K562 (cell line): ENCODE measurements around the gene ANXA4. TPM values are rescaled to one million over a fixed set of nuclear protein-coding genes. Genes with fewer than 3 reads are reported as not detected.

Experiments used
- CBFA2T2 ChIP-seq: fragments of 450-650 bp; conservative IDR thresholded peaks from 2 replicates; pipeline ENCODE4 v1.6.1; 2017; ENCODE audit warnings: mild to moderate bottlenecking
- CBX3 ChIP-seq, 2 experiments: IDR thresholded peaks; 1 replicate in 1 of 2; 2 replicates in 1 of 2; pipeline ENCODE4 v1.6.1; 2012; ENCODE audit warnings: inconsistent platforms in 2 of 2, low read length in 2 of 2, borderline replicate concordance in 1 of 2, control low read depth in 1 of 2
- CBX8 ChIP-seq: fragments of 200-600 bp; sonication (generic); IDR thresholded peaks from 2 replicates; pipeline ENCODE4 v1.6.1; 2012; ENCODE audit warnings: borderline replicate concordance, mixed run types, low read depth, mild to moderate bottlenecking, moderate library complexity, mixed read lengths, low read length, control low read depth, inconsistent platforms; ENCODE audit not compliant: poor library complexity, severe bottlenecking; ENCODE audit errors: extremely low read depth
- CCNT2 ChIP-seq: IDR thresholded peaks from 2 replicates; pipeline ENCODE4 v1.6.1; 2011; ENCODE audit warnings: borderline replicate concordance, low read depth, mild to moderate bottlenecking, moderate library complexity, mixed read lengths, low read length; ENCODE audit not compliant: insufficient read length; ENCODE audit errors: extremely low read depth
- CLOCK ChIP-seq: fragments of 250-450 bp; sonication (Bioruptor Pico); IDR thresholded peaks from 2 replicates; pipeline ENCODE4 v1.4.0; 2020; ENCODE audit warnings: mild to moderate bottlenecking, moderate library complexity, borderline replicate concordance
- CTCF ChIP-seq, 3 experiments: IDR thresholded peaks in 2 of 3; conservative IDR thresholded peaks in 1 of 3; 2 replicates each; pipeline ENCODE4 v1.5.1; 2011 to 2012; ENCODE audit warnings: low read length in 3 of 3, mild to moderate bottlenecking in 3 of 3, control low read depth in 2 of 3, improper control_type of control experiment in 1 of 3, inconsistent platforms in 1 of 3, low read depth in 1 of 3, mixed read lengths in 1 of 3, moderate library complexity in 1 of 3; ENCODE audit not compliant: insufficient read depth in 2 of 3
- FOXA1 ChIP-seq: fragments of 450-650 bp; IDR thresholded peaks from 2 replicates; pipeline ENCODE4 v1.6.1; 2016; ENCODE audit warnings: mild to moderate bottlenecking, borderline replicate concordance
- HMG20B ChIP-seq: fragments of 250-450 bp; sonication (Bioruptor Pico); IDR thresholded peaks from 2 replicates; pipeline ENCODE4 v1.5.0; 2021; ENCODE audit warnings: mild to moderate bottlenecking
- JUN ChIP-seq, 2 experiments: sonication (generic) in 1 of 2; formaldehyde crosslinking in 1 of 2; IDR thresholded peaks; 2 replicates each; pipeline versions ENCODE4 v1.6.1 to v1.8.0; 2012 to 2022; ENCODE audit warnings: borderline replicate concordance in 2 of 2, mild to moderate bottlenecking in 2 of 2, improper control_type of control experiment in 1 of 2, low read depth in 1 of 2, low read length in 1 of 2, missing genetic modification reagents in 1 of 2
- KLF16 ChIP-seq: IDR thresholded peaks from 2 replicates; pipeline ENCODE4 v1.6.1; 2016; ENCODE audit warnings: antibody characterized with exemption
- POLR2A ChIP-seq: fragments of 450-650 bp; conservative IDR thresholded peaks from 2 replicates; pipeline ENCODE4 v1.6.1; 2016
- POLR3G ChIP-seq: IDR thresholded peaks from 2 replicates; pipeline ENCODE4 v1.6.1; 2011; ENCODE audit not compliant: insufficient read length, insufficient replicate concordance; ENCODE audit errors: extremely low read depth
- SIN3A ChIP-seq, 2 experiments: fragments of 150-350 bp in 1 of 2; IDR thresholded peaks; 2 replicates each; pipeline ENCODE4 v1.6.1; 2011 to 2016; ENCODE audit warnings: borderline replicate concordance in 2 of 2, low read depth in 2 of 2, low read length in 2 of 2, mild to moderate bottlenecking in 2 of 2, moderate library complexity in 2 of 2; ENCODE audit not compliant: control insufficient read depth in 1 of 2
- TFAM ChIP-seq: fragments of 250-450 bp; sonication (Bioruptor Pico); conservative IDR thresholded peaks from 2 replicates; pipeline ENCODE4 v1.5.0; 2021; ENCODE audit warnings: mild to moderate bottlenecking, moderate library complexity
- ZNF133 ChIP-seq: fragments of 250-450 bp; sonication (Bioruptor Pico); IDR thresholded peaks from 2 replicates; pipeline ENCODE4 v1.4.0; 2020; ENCODE audit warnings: mild to moderate bottlenecking
- ZNF140 ChIP-seq: fragments of 250-450 bp; sonication (Bioruptor Pico); IDR thresholded peaks from 2 replicates; pipeline ENCODE4 v1.8.0; 2021; ENCODE audit warnings: moderate library complexity, mild to moderate bottlenecking, inconsistent platforms
- ZNF449 ChIP-seq: fragments of 250-450 bp; sonication (Bioruptor Pico); IDR thresholded peaks from 2 replicates; pipeline ENCODE4 v1.8.0; 2022; ENCODE audit warnings: moderate library complexity, mild to moderate bottlenecking, inconsistent platforms
- ZNF668 ChIP-seq: fragments of 250-450 bp; sonication (Bioruptor Pico); IDR thresholded peaks from 2 replicates; pipeline ENCODE4 v1.8.0; 2022; ENCODE audit warnings: mild to moderate bottlenecking, inconsistent platforms
- polyA plus RNA-seq, 8 experiments: library from polyadenylated mRNA; depleted of rRNA in 4 of 8; stranded (reverse) in 5 of 8; unstranded in 3 of 8; fragments of >200 nt; fragmentation: Nextera tagmentation in 2 of 8; fragmentation: Illumina TruSeq in 1 of 8; extraction: Ambion mirVana in 2 of 8; extraction: Trizol in 1 of 8; gene quantifications; 2 replicates each; pipeline versions ENCODE4 v1.2.1 to v1.2.3, GENCODE V29; 2011 to 2014; ENCODE audit warnings: inconsistent platforms in 1 of 8, missing spikeins in 1 of 8
- total RNA-seq, 7 experiments: library from RNA; depleted of rRNA in 6 of 7; stranded (reverse); fragments of >200 nt in 6 of 7; fragmentation: Illumina TruSeq in 2 of 7; extraction: Trizol in 2 of 7; gene quantifications; 2 replicates each; pipeline versions ENCODE4 v1.2.1 to v1.2.3, GENCODE V29; 2011 to 2021; ENCODE audit warnings: low replicate concordance in 1 of 7

ANXA4 gene
- total and polyA plus RNA-seq, 9 of the 15 experiments (the other 6 are each of a cell fraction or from before 2014, with no cell fraction given), result 3.4 to 13.6 (median 11.6) TPM

GRCh38 chr2:69798909-69799526 is 57.1 kb downstream of the ANXA4 start (continued):
- TF ChIP-seq CCNT2, result peak; percentile 100
- TF ChIP-seq POLR3G, result no peak
- TF ChIP-seq FOXA1, result no peak
- TF ChIP-seq ZNF140, result no peak
- no peak for TF ChIP-seq ZNF133
- no peak for TF ChIP-seq CTCF (IDR thresholded peaks at IDR 0.05 in 2 of 3, conservative IDR thresholded peaks at IDR 0.05 in 1 of 3; ENCODE audit: insufficient read depth in 2 of 3, low read depth in 1 of 3, low read length in 3 of 3)
- peak in 1 of 2 experiments; percentile 64; a peak in 2 of 3 replicates for TF ChIP-seq CBX3 (IDR thresholded peaks at IDR 0.05; ENCODE audit: borderline replicate concordance in 1 of 2, low read length in 2 of 2)
- peak; percentile 100 for TF ChIP-seq KLF16
- no peak for TF ChIP-seq HMG20B (CRISPR knock-in tag)
- no peak for TF ChIP-seq TFAM
- peak; percentile 92 for TF ChIP-seq ZNF449 (CRISPR knock-in tag)
- TF ChIP-seq SIN3A (IDR thresholded peaks at IDR 0.05; ENCODE audit: borderline replicate concordance in 2 of 2, control insufficient read depth in 1 of 2, low read depth in 2 of 2, low read length in 2 of 2), result no peak
- 0 out of 2 replicates have a peak, but pooled peaks have one; percentile 41 for TF ChIP-seq JUN (IDR thresholded peaks at IDR 0.05; ENCODE audit: borderline replicate concordance, low read depth, low read length)
- no peak for TF ChIP-seq JUN (CRISPR knock-in tag; IDR thresholded peaks at IDR 0.05; ENCODE audit: borderline replicate concordance)
- peak; percentile 72; the same call in 1 of the 2 replicates for TF ChIP-seq CLOCK (CRISPR knock-in tag)
- TF ChIP-seq CBX8, result no peak
- peak; percentile 63; the same call in 1 of the 2 replicates for TF ChIP-seq ZNF668 (CRISPR knock-in tag)
- peak; percentile 100 for TF ChIP-seq CBFA2T2
- no peak for TF ChIP-seq POLR2A
